HEK293 (cell line): ENCODE results near the gene TCF20.

Source experiments
- CTCF ChIA-PET: fragments of 350-600 bp; formaldehyde crosslinking; extraction: SDS; loops from one replicate; lab custom pipeline; 2021; ENCODE audit warnings: antibody characterized with exemption; lab: Yijun Ruan, JAX
- POLR2A ChIA-PET: fragments of 300-600 bp; formaldehyde crosslinking; extraction: SDS; loops from one replicate; lab custom pipeline; 2020; ENCODE audit warnings: antibody characterized with exemption, inconsistent platforms; lab: Yijun Ruan, JAX
- H3K27ac ChIP-seq: fragments of 200-500 bp; sonication (Bioruptor generic); 2 replicates; pipeline ENCODE4 v1.5.1; 2014; ENCODE audit warnings: low read depth, low read length, control low read depth, inconsistent platforms; ENCODE audit errors: extremely low read depth
- H3K36me3 ChIP-seq, 2 experiments: fragments of 200-500 bp in 1 of 2; sonication (Bioruptor generic) in 1 of 2; 1 replicate in 1 of 2; 2 replicates in 1 of 2; pipeline ENCODE4 v1.5.1; 2014 to 2017; ENCODE audit warnings: inconsistent platforms in 2 of 2, low read length in 2 of 2; ENCODE audit not compliant: control insufficient read depth in 2 of 2, insufficient read depth in 1 of 2
- H3K4me1 ChIP-seq: fragments of 200-500 bp; sonication (Bioruptor generic); 2 replicates; pipeline ENCODE4 v1.5.1; 2014; ENCODE audit warnings: mild to moderate bottlenecking, low read length, inconsistent platforms; ENCODE audit not compliant: control insufficient read depth, insufficient read depth
- H3K4me3 ChIP-seq: 2 replicates; pipeline ENCODE4 v1.5.1; 2011; ENCODE audit warnings: low read depth, mild to moderate bottlenecking, control low read depth, low read length, moderate library complexity
- H3K9me3 ChIP-seq: fragments of 200-500 bp; sonication (Bioruptor generic); 2 replicates; pipeline ENCODE4 v1.5.1; 2014; ENCODE audit warnings: low read depth, low read length, inconsistent platforms; ENCODE audit not compliant: control insufficient read depth, insufficient read depth
- HOXD13 ChIP-seq: sonication (generic); formaldehyde crosslinking; IDR thresholded peaks from 2 replicates; pipeline ENCODE4 v1.8.0; 2022; ENCODE audit warnings: missing genetic modification reagents, borderline replicate concordance
- IKZF3 ChIP-seq: fragments of 450-650 bp; IDR thresholded peaks from 2 replicates; pipeline ENCODE4 v1.5.0; 2018; ENCODE audit warnings: missing biosample characterization, mild to moderate bottlenecking, missing genetic modification characterization, moderate library complexity
- KLF10 ChIP-seq: fragments of 450-650 bp; IDR thresholded peaks from 2 replicates; pipeline ENCODE4 v1.5.1; 2018; ENCODE audit warnings: missing biosample characterization, mild to moderate bottlenecking, missing genetic modification characterization
- KLF16 ChIP-seq: fragments of 450-650 bp; formaldehyde crosslinking; IDR thresholded peaks from 2 replicates; pipeline ENCODE4 v1.5.1; 2017; ENCODE audit warnings: missing biosample characterization, missing genetic modification characterization
- OSR2 ChIP-seq: fragments of 450-650 bp; formaldehyde crosslinking; IDR thresholded peaks from 2 replicates; pipeline ENCODE4 v1.5.1; 2016; ENCODE audit warnings: missing biosample characterization, missing genetic modification characterization
- PRDM1 ChIP-seq: fragments of 450-650 bp; formaldehyde crosslinking; IDR thresholded peaks from 2 replicates; pipeline ENCODE4; 2016; ENCODE audit warnings: missing biosample characterization, missing genetic modification characterization
- RBAK ChIP-seq: fragments of 450-650 bp; formaldehyde crosslinking; IDR thresholded peaks from 2 replicates; pipeline ENCODE4 v1.5.1; 2016; ENCODE audit warnings: missing biosample characterization, missing genetic modification characterization
- REPIN1 ChIP-seq: fragments of 450-650 bp; formaldehyde crosslinking; IDR thresholded peaks from 2 replicates; pipeline ENCODE4 v1.5.1; 2017; ENCODE audit warnings: missing biosample characterization, missing genetic modification characterization, low read depth
- TRIM28 ChIP-seq: IDR thresholded peaks from 2 replicates; pipeline ENCODE4 v1.6.1; 2011; ENCODE audit warnings: low read length, control low read depth, borderline replicate concordance
- ZNF112 ChIP-seq: fragments of 450-650 bp; formaldehyde crosslinking; IDR thresholded peaks from 2 replicates; pipeline ENCODE4 v1.5.0; 2017; ENCODE audit warnings: missing biosample characterization, missing genetic modification characterization
- ZNF140 ChIP-seq: fragments of 450-650 bp; formaldehyde crosslinking; IDR thresholded peaks from 2 replicates; pipeline ENCODE4 v1.5.1; 2016; ENCODE audit warnings: missing biosample characterization, missing genetic modification characterization
- ZNF148 ChIP-seq: fragments of 450-650 bp; formaldehyde crosslinking; IDR thresholded peaks from 2 replicates; pipeline ENCODE4 v1.5.0; 2017; ENCODE audit warnings: missing biosample characterization, missing genetic modification characterization, borderline replicate concordance
- ZNF202 ChIP-seq: fragments of 450-650 bp; formaldehyde crosslinking; IDR thresholded peaks from 2 replicates; pipeline ENCODE4 v1.5.1; 2016; ENCODE audit warnings: missing biosample characterization, missing genetic modification characterization, borderline replicate concordance
- ZNF221 ChIP-seq: fragments of 450-650 bp; formaldehyde crosslinking; IDR thresholded peaks from 2 replicates; pipeline ENCODE4 v1.5.1; 2017; ENCODE audit warnings: missing biosample characterization, missing genetic modification characterization, borderline replicate concordance
- ZNF366 ChIP-seq: fragments of 450-650 bp; formaldehyde crosslinking; conservative IDR thresholded peaks from 2 replicates; pipeline ENCODE4 v1.5.1; 2016; ENCODE audit warnings: missing biosample characterization, missing genetic modification characterization
- ZNF398 ChIP-seq: fragments of 450-650 bp; formaldehyde crosslinking; IDR thresholded peaks from 2 replicates; pipeline ENCODE4 v1.5.1; 2017; ENCODE audit warnings: missing biosample characterization, missing genetic modification characterization
- ZNF488 ChIP-seq: fragments of 450-650 bp; formaldehyde crosslinking; IDR thresholded peaks from 2 replicates; pipeline ENCODE4 v1.5.1; 2016; ENCODE audit warnings: missing biosample characterization, missing genetic modification characterization
- ZNF530 ChIP-seq: fragments of 450-650 bp; formaldehyde crosslinking; IDR thresholded peaks from 2 replicates; pipeline ENCODE4 v1.5.1; 2016; ENCODE audit warnings: low read depth, missing biosample characterization, missing genetic modification characterization
- ZNF555 ChIP-seq: fragments of 450-650 bp; formaldehyde crosslinking; conservative IDR thresholded peaks from 2 replicates; pipeline ENCODE4 v1.5.1; 2017; ENCODE audit warnings: missing biosample characterization, mild to moderate bottlenecking, missing genetic modification characterization, inconsistent platforms
- ZNF560 ChIP-seq: fragments of 450-650 bp; formaldehyde crosslinking; IDR thresholded peaks from 2 replicates; pipeline ENCODE4 v1.5.1; 2017; ENCODE audit warnings: missing biosample characterization, missing genetic modification characterization, borderline replicate concordance
- ZNF654 ChIP-seq: fragments of 450-650 bp; formaldehyde crosslinking; IDR thresholded peaks from 2 replicates; pipeline ENCODE4 v1.5.1; 2016; ENCODE audit warnings: low read depth, missing biosample characterization, missing genetic modification characterization
- ZNF677 ChIP-seq: fragments of 450-650 bp; IDR thresholded peaks from 2 replicates; pipeline ENCODE4 v1.5.0; 2018; ENCODE audit warnings: missing biosample characterization, mild to moderate bottlenecking, missing genetic modification characterization, moderate library complexity
- ZNF692 ChIP-seq: fragments of 450-650 bp; formaldehyde crosslinking; IDR thresholded peaks from 2 replicates; pipeline ENCODE4 v1.5.1; 2016; ENCODE audit warnings: missing biosample characterization, missing genetic modification characterization
- ZNF768 ChIP-seq: fragments of 450-650 bp; formaldehyde crosslinking; IDR thresholded peaks from 2 replicates; pipeline ENCODE4 v1.5.1; 2018; ENCODE audit warnings: missing biosample characterization, mild to moderate bottlenecking, missing genetic modification characterization
- ZNF791 ChIP-seq: fragments of 450-650 bp; formaldehyde crosslinking; IDR thresholded peaks from 2 replicates; pipeline ENCODE4 v1.5.1; 2016; ENCODE audit warnings: missing biosample characterization, missing genetic modification characterization
- ZNF830 ChIP-seq: fragments of 450-650 bp; IDR thresholded peaks from 2 replicates; pipeline ENCODE4 v1.5.0; 2018; ENCODE audit warnings: missing biosample characterization, missing genetic modification characterization, low read depth, mild to moderate bottlenecking, moderate library complexity
- ZSCAN30 ChIP-seq: fragments of 450-650 bp; IDR thresholded peaks from 2 replicates; pipeline ENCODE4 v1.5.1; 2018; ENCODE audit warnings: missing biosample characterization, mild to moderate bottlenecking, missing genetic modification characterization, moderate library complexity
- ZSCAN4 ChIP-seq: fragments of 450-650 bp; formaldehyde crosslinking; IDR thresholded peaks from 2 replicates; pipeline ENCODE4 v1.5.1; 2017; ENCODE audit warnings: missing biosample characterization, missing genetic modification characterization

Gene TCF20

GRCh38 chr22:42294034-42294985, 23.9 kb upstream of the TCF20 start:
- H3K4me1 ChIP-seq: no peaks in the 10 kb centered on the region
- no peaks in the 10 kb centered on the region for H3K9me3 ChIP-seq
- H3K36me3 ChIP-seq: no peaks in the 10 kb centered on the region
- H3K4me3 ChIP-seq: no peak overlapping the region
- CTCF ChIA-PET: interaction anchor here (1.7 kb wide), 1 partner anchor 143 kb away, joined by 3 read pairs; no protein-coding TSS in a partner anchor
- POLR2A ChIA-PET: no interaction called here
- H3K27ac ChIP-seq: no peak overlapping the region
- TF ChIP-seq ZNF692 (no peak), ZNF221 (no peak), IKZF3 (peak; percentile 27; the same call in 1 of the 2 replicates), ZNF202 (tag by site-specific recombination) (no peak), ZNF560 (tag by site-specific recombination) (no peak), KLF10 (tag by site-specific recombination) (no peak), ZSCAN4 (tag by site-specific recombination) (no peak), ZNF488 (tag by site-specific recombination) (no peak), ZNF366 (no peak), ZNF830 (tag by site-specific recombination) (no peak), ZSCAN30 (no peak), ZNF530 (tag by site-specific recombination) (no peak), HOXD13 (CRISPR knock-in tag) (no peak), ZNF112 (tag by site-specific recombination) (no peak), ZNF140 (tag by site-specific recombination) (no peak), TRIM28 (no peak), REPIN1 (no peak), ZNF555 (tag by site-specific recombination) (no peak), KLF16 (tag by site-specific recombination) (no peak), ZNF677 (tag by site-specific recombination) (no peak), ZNF791 (tag by site-specific recombination) (no peak), ZNF654 (tag by site-specific recombination) (no peak), ZNF768 (tag by site-specific recombination) (no peak), ZNF398 (tag by site-specific recombination) (peak; percentile 38; the same call in 1 of the 2 replicates), RBAK (no peak), ZNF148 (tag by site-specific recombination) (no peak), PRDM1 (no peak), OSR2 (0 out of 2 replicates have a peak, but pooled peaks have one; percentile 26)
